ENCODE results near the gene SLC25A53. TPM values are rescaled to one million over a fixed set of nuclear protein-coding genes. Genes with fewer than 3 reads are reported as not detected.

SLC25A53 gene
- total RNA-seq, 2 experiments from 2014 or later, result 13.9 to 15.0 TPM

- POLR2A ChIA-PET, result interaction anchor here (0.7 to 2.9 kb wide), 4 partner anchors 9 to 247 kb away, joined by 3 to 29 read pairs (median 4); partner anchors contain the start of genes SLC25A53 and ZCCHC18
- H3K36me3 Mint-ChIP-seq, result peaks cover 5% of the 10 kb centered on the region
- no peaks in the 10 kb centered on the region for H3K9me3 Mint-ChIP-seq
- peak within 1 kb of the TSS; percentile 86 for H3K27ac Mint-ChIP-seq
- peak; percentile 85 for DNase-seq
- peaks cover 25% of the 10 kb centered on the region for H3K4me1 Mint-ChIP-seq
- peak; percentile 96 for ATAC-seq (ENCODE audit: low read depth)
- peak within 1 kb of the TSS; percentile 85 for H3K4me3 Mint-ChIP-seq
- H3K27me3 Mint-ChIP-seq, result no peaks in the 10 kb centered on the region
These were observed 9.3 kb upstream of the SLC25A53 start, which contains the start of gene FAM199X for GRCh38 chrX:104165894-104166734. FAM199X (plus strand) TSS chrX:104166453; CDS start chrX:104166786, 333 bp downstream.

- no peaks in the 10 kb centered on the region for H3K9me3 Mint-ChIP-seq
- ATAC-seq (ENCODE audit: low read depth) (no peak), DNase-seq (no peak)
- POLR2A ChIA-PET, result no interaction called here
- no peak overlapping the region for H3K4me3 Mint-ChIP-seq
- no peak overlapping the region for H3K27ac Mint-ChIP-seq
- no peaks in the 10 kb centered on the region for H3K27me3 Mint-ChIP-seq
- H3K36me3 Mint-ChIP-seq, result no peaks in the 10 kb centered on the region
- no peaks in the 10 kb centered on the region for H3K4me1 Mint-ChIP-seq
These were observed 5.8 kb downstream of the SLC25A53 start for GRCh38 chrX:104151037-104151436.

DNA sequence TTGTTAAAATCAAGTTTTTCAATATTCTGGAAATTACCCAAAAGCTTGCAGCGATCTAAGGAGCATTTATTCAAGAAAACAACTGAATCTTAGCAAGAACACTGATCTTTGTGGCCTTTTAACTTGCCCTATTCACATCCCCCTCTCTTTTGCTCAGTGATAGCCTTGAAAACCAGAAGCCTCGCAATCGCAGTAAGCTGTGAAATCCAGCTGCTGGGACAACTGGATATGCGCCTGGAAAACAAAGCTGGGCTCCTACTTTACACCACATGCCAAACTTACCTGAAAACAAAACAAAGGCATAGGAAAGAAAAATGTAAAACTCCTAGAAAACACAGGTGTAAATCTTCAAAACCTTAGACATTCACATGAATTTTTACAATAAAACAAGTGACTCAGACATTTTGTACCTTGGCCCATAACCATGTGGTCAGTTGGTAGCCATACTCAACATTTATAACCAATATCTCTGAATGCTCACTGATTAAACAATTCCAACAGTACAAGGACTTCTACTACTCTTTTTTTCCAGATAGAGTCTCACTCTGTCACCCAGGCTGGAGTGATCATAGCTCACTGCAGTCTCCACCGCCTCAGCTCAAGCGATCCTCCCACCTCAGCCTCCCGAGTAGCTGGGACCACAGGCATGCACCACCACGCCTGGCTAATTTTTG, 15.6 kb downstream of the SLC25A53 start:
- POLR2A ChIA-PET, result interaction anchor here (0.6 kb wide), 1 partner anchor 16 kb away, joined by 3 read pairs; the partner anchor contains the start of gene SLC25A53
- Mint-ChIP-seq H3K4me3 (no peak overlapping the region), H3K27ac (no peak overlapping the region), H3K9me3 (no peaks in the 10 kb centered on the region), H3K36me3 (no peaks in the 10 kb centered on the region), H3K27me3 (no peaks in the 10 kb centered on the region), H3K4me1 (no peaks in the 10 kb centered on the region)
- DNase-seq, result no peak
- ATAC-seq (ENCODE audit: low read depth), result no peak

DNA sequence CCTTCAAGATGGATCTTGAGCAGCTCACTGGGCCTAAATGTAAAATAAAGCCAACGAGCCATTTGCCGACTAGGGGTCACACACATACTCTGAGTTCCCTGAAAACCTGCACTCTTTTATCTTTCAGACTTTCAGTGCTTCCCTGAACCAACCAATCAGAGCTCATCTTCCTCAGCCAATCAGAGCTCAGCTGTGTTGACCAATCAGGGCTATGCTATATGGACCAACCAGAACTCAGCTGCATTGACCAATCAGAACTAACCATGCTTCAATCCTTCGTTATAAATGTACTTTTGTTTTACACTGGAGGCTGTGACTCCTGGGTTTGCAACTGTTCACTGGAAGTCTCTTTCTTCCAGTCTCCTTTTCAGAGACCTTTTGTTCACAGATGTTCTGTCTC, 19.3 kb downstream of the SLC25A53 start:
- Mint-ChIP-seq H3K4me3 (no peak overlapping the region), H3K27ac (no peak overlapping the region)
- POLR2A ChIA-PET, result no interaction called here

DNA sequence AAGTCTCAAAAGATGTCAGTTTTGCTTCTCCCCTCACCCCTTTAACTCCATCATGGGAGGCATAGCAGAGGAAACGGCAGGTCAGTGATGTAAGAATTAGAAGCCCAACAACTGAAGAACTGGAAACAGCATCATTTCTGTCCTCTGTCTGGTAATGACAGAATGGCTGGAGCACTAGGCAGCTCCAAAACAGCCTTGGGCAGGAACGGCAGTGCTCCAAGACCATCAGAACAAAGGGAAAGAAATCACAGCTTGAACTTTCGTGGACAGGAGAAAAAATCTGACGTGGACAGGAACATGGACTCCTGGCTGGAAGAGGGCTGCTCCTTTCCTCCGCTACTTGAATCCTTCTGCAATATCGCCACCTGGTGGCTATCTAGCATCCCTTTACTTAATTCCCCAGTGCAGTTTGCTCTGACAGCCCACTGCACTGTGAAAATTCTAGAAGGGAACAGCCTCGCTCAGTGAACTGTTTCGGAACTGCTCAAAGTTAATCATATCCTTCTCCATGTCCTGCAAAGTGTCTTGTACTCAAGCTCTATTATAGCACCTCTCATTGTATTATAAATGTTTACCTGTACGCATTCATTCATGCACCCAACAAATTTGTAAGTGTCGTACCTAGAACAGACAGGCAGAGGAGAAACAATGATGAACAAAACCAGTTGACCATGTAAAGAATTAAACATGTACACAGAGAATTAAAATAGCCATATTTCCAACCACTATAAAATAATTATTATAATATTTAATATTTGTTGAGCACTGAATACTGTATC, 20.4 kb downstream of the SLC25A53 start:
- H3K9me3 Mint-ChIP-seq, result no peaks in the 10 kb centered on the region

More for the DNA sequence above, 19.3 kb downstream of the SLC25A53 start:
- Mint-ChIP-seq H3K9me3 (no peaks in the 10 kb centered on the region), H3K36me3 (no peaks in the 10 kb centered on the region), H3K4me1 (peaks cover 20% of the 10 kb centered on the region), H3K27me3 (no peaks in the 10 kb centered on the region)
- DNase-seq, result no peak
- no peak for ATAC-seq (ENCODE audit: low read depth)

DNA sequence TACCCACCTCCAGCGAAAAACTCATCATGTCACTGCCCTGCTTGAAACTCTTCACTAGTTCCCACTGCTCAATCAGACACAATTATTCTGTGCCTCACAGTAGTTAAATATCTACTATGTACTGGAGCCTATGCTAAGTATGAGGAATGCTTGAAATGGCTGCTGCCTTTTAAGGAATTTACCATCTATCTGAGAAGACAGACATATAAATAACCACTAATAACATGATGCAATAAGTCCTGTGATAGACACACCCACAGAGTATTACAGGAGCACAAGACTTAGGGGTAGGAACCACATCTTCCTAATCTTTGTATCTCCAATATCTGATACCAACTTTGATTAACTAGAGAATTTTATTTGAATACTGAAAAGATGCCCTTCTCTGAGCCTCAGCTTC, 21.1 kb downstream of the SLC25A53 start:
- Mint-ChIP-seq H3K36me3 (no peaks in the 10 kb centered on the region), H3K4me1 (peaks cover 20% of the 10 kb centered on the region), H3K27me3 (no peaks in the 10 kb centered on the region), H3K9me3 (no peaks in the 10 kb centered on the region), H3K4me3 (no peak overlapping the region), H3K27ac (peak overlapping the region; percentile 9)
- POLR2A ChIA-PET, result interaction anchor here (1.0 kb wide), 1 partner anchor 216 kb away, joined by 3 read pairs; no protein-coding TSS in a partner anchor
- no peak for ATAC-seq (ENCODE audit: low read depth)
- no peak for DNase-seq

More for the DNA sequence above, 20.4 kb downstream of the SLC25A53 start:
- Mint-ChIP-seq H3K4me3 (no peak overlapping the region), H3K27ac (no peak overlapping the region), H3K36me3 (no peaks in the 10 kb centered on the region), H3K4me1 (peaks cover 20% of the 10 kb centered on the region), H3K27me3 (no peaks in the 10 kb centered on the region)
- peak; percentile 33 for DNase-seq
- ATAC-seq (ENCODE audit: low read depth), result peak; percentile 61
- POLR2A ChIA-PET, result interaction anchor here (1.0 kb wide), 1 partner anchor 216 kb away, joined by 3 read pairs; no protein-coding TSS in a partner anchor

DNA sequence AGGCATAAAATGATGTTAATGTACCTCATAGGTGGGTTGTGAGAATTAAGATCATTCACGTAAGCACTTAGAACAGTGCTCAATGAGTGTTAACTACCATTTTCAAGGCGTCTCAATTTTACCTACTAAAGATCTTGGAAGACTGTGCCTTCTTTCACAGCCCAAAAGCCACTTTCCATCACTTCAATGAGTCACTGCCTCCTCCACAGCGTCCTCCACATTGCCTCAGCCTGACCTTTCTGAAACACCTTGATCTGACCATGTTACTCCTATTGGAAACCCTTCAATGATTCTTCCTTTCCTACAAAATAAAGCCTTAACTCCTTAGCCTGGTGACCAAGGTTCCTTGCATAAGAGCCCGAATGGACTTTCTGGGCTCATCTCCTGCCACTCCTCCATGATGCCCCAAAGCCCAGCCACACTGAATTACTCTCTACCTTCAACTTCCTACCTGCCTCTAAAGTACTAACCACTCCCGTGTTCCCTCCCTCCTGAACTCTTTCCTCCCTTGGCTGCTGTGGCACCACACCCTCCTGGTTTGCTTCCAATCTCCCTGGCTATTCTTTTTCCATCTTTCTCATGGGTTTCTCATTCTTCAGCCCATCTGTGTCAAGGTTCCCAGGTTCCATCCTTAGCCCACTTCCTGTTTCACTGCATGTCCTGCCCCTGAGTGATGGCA, 22.1 kb downstream of the SLC25A53 start:
- H3K27ac Mint-ChIP-seq, result peak overlapping the region; percentile 40
- H3K4me1 Mint-ChIP-seq, result peaks cover 20% of the 10 kb centered on the region
- H3K9me3 Mint-ChIP-seq, result no peaks in the 10 kb centered on the region
- POLR2A ChIA-PET, result no interaction called here
- no peak overlapping the region for H3K4me3 Mint-ChIP-seq
- H3K36me3 Mint-ChIP-seq, result no peaks in the 10 kb centered on the region
- DNase-seq (no peak), ATAC-seq (ENCODE audit: low read depth) (no peak)
- H3K27me3 Mint-ChIP-seq, result no peaks in the 10 kb centered on the region

DNA sequence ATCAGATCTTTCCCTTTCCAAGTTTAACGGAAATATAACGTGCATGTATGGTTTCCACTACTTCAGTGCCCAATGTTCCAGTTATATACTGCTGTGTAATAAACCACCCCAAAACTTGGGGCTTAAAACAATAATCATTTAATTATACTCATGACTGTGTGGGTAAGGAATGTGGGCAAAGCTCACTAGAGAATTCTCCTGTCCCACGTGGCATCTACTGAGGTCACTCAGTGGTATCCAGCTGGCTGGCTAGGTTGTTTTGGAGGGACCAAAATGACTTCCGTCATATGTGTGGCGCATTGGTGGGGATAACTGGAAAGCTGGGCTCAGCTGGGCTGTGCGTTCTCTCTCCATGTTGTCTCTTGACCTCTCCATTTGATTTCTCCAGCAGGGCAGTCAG, 26.0 kb downstream of the SLC25A53 start:
- H3K9me3 Mint-ChIP-seq, result no peaks in the 10 kb centered on the region
- DNase-seq (no peak), ATAC-seq (ENCODE audit: low read depth) (no peak)
- no peaks in the 10 kb centered on the region for H3K27me3 Mint-ChIP-seq
- POLR2A ChIA-PET, result no interaction called here
- peaks cover 1% of the 10 kb centered on the region for H3K36me3 Mint-ChIP-seq
- no peak overlapping the region for H3K4me3 Mint-ChIP-seq
- H3K4me1 Mint-ChIP-seq, result peaks cover 20% of the 10 kb centered on the region
- H3K27ac Mint-ChIP-seq, result no peak overlapping the region

DNA sequence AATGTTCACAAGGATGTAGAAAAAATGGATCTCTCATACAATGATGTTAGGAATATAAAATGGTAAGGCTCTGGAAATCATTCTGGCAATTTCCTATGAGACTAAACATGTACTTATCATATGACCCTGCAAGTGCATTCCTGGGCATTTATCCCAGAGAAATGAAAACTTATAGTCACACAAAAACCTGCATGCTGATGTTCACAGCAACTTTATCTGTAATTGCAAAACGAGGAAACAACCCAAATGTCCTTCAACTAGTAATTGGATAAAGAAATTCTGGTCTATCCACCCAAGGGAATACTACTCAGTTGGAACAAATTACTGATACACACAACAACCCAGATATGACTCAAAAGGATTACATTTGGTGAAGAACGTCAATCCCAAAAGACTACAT, 30.0 kb downstream of the SLC25A53 start:
- H3K27ac Mint-ChIP-seq, result no peak overlapping the region
- H3K4me1 Mint-ChIP-seq, result peaks cover 14% of the 10 kb centered on the region
- POLR2A ChIA-PET, result no interaction called here
- no peak for ATAC-seq (ENCODE audit: low read depth)
- H3K36me3 Mint-ChIP-seq, result peaks cover 1% of the 10 kb centered on the region
- no peak for DNase-seq
- no peaks in the 10 kb centered on the region for H3K27me3 Mint-ChIP-seq
- no peaks in the 10 kb centered on the region for H3K9me3 Mint-ChIP-seq
- H3K4me3 Mint-ChIP-seq, result no peak overlapping the region

DNA sequence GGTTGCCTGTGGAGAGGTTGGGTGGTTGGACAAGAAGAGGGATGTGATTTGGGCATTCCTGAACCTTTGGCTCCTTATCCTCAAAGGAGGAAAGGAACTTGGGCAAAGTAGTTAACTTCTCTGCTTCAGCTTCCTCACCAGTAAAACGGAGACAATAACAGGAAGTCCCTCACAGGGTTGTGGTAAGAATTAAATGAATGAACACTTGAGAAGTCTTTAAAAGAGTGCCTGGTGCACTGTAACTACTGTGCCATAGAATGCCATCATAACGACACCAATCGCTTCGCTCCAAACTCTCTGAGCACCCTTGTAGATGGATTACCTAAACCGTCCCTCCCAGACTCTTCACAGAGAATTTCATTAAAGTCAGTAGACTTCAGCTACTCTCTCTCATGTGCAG, 34.0 kb downstream of the SLC25A53 start:
- peaks cover 1% of the 10 kb centered on the region for H3K36me3 Mint-ChIP-seq
- ATAC-seq (ENCODE audit: low read depth) (peak; percentile 98), DNase-seq (no peak)
- H3K4me1 Mint-ChIP-seq, result peaks cover 17% of the 10 kb centered on the region
- POLR2A ChIA-PET, result interaction anchor here (0.8 to 1.5 kb wide), 4 partner anchors 10 to 35 kb away, joined by 3 to 7 read pairs (median 3); partner anchors contain the start of gene SLC25A53
- H3K27me3 Mint-ChIP-seq, result no peaks in the 10 kb centered on the region
- H3K4me3 Mint-ChIP-seq, result peak overlapping the region; percentile 55
- H3K27ac Mint-ChIP-seq, result peak overlapping the region; percentile 86
- H3K9me3 Mint-ChIP-seq, result no peaks in the 10 kb centered on the region

GRCh38 chrX:104118765-104119164, 38.0 kb downstream of the SLC25A53 start:
- Mint-ChIP-seq H3K4me1 (peaks cover 21% of the 10 kb centered on the region), H3K27me3 (no peaks in the 10 kb centered on the region), H3K27ac (no peak overlapping the region), H3K9me3 (no peaks in the 10 kb centered on the region), H3K36me3 (no peaks in the 10 kb centered on the region), H3K4me3 (no peak overlapping the region)
- POLR2A ChIA-PET, result no interaction called here
- ATAC-seq (ENCODE audit: low read depth) (no peak), DNase-seq (no peak)

DNA sequence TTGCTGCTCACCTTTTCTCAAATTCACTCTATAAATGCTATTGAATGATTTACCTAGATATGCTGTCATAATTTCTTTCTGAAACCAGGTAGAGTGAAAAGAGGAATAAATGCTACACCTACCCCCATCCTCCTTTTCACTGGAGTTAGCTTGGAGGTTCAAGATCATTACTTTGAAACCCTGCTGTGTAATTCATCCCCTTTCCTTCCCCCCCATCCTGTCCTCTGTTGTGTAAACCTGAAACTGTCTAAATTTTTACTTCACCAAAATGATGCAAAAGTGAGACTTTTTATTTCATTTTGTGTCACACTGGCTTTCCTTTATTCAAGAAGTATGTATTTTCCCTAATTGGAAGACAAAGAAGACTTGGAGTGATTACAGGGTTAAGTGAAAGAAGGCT, 39.0 kb downstream of the SLC25A53 start:
- no peak for ATAC-seq (ENCODE audit: low read depth)
- no peak overlapping the region for H3K27ac Mint-ChIP-seq
- no peaks in the 10 kb centered on the region for H3K9me3 Mint-ChIP-seq
- DNase-seq, result no peak
- H3K4me3 Mint-ChIP-seq, result no peak overlapping the region
- H3K4me1 Mint-ChIP-seq, result peaks cover 15% of the 10 kb centered on the region
- no peaks in the 10 kb centered on the region for H3K36me3 Mint-ChIP-seq
- POLR2A ChIA-PET, result no interaction called here
- H3K27me3 Mint-ChIP-seq, result no peaks in the 10 kb centered on the region
